NCI-H187 (cell line): ENCODE data around the gene FCF1.

Experiments used
- DNase-seq, 2 experiments: peaks; one replicate each; lab custom pipeline; 2025; lab: John Stamatoyannopoulos, UW

Gene FCF1

GRCh38 chr14:74765721-74766120, 52.8 kb downstream of the FCF1 start:
- DNase-seq = no peak

GRCh38 chr14:74771399-74771798, 58.5 kb downstream of the FCF1 start:
- no peak for DNase-seq

GRCh38 chr14:74784634-74785033, 71.7 kb downstream of the FCF1 start:
- no peak for DNase-seq

- no peak for DNase-seq
Measured at GRCh38 chr14:74785056-74785613, 72.2 kb downstream of the FCF1 start.

GRCh38 chr14:74786796-74787315, 73.9 kb downstream of the FCF1 start:
- DNase-seq = no peak
